H1 (cell line): ENCODE measurements around the gene ALG14. TPM values are rescaled to one million over a fixed set of nuclear protein-coding genes. Genes with fewer than 3 reads are reported as not detected.

Experiments
- CREB1 ChIP-seq: IDR thresholded peaks from 2 replicates; pipeline ENCODE4 v1.6.1; 2012; ENCODE audit warnings: inconsistent platforms
- EP300 ChIP-seq, 2 experiments: IDR thresholded peaks; 1 replicate in 1 of 2; 2 replicates in 1 of 2; pipeline ENCODE4 v1.6.1; 2011 to 2012; ENCODE audit warnings: low read depth in 2 of 2, low read length in 2 of 2, mild to moderate bottlenecking in 2 of 2, borderline replicate concordance in 1 of 2, inconsistent platforms in 1 of 2, moderate library complexity in 1 of 2
- KDM5A ChIP-seq: fragments of 200-600 bp; IDR thresholded peaks from 2 replicates; pipeline ENCODE4 v1.7.1; 2012; ENCODE audit warnings: mild to moderate bottlenecking, low read length, inconsistent platforms, mixed read lengths
- POU5F1 ChIP-seq: IDR thresholded peaks from 2 replicates; pipeline ENCODE4 v1.6.1; 2011; ENCODE audit warnings: low read depth, mild to moderate bottlenecking, low read length, moderate library complexity
- RBBP5 ChIP-seq: IDR thresholded peaks from 2 replicates; pipeline ENCODE4 v1.7.1; 2012; ENCODE audit warnings: low read depth, mild to moderate bottlenecking, inconsistent platforms, low read length, moderate library complexity, borderline replicate concordance
- SP2 ChIP-seq: IDR thresholded peaks from 2 replicates; pipeline ENCODE4 v1.6.1; 2012; ENCODE audit warnings: mild to moderate bottlenecking, low read length, inconsistent platforms
- SRF ChIP-seq: IDR thresholded peaks from 2 replicates; pipeline ENCODE4 v1.6.1; 2011; ENCODE audit warnings: mild to moderate bottlenecking, low read depth, low read length, moderate library complexity
- SUZ12 ChIP-seq: fragments of 200-600 bp; sonication (generic); IDR thresholded peaks from 2 replicates; pipeline ENCODE4 v1.6.1; 2012; ENCODE audit warnings: mild to moderate bottlenecking, inconsistent platforms, low read length, moderate library complexity, mixed read lengths
- TEAD4 ChIP-seq: IDR thresholded peaks from 2 replicates; pipeline ENCODE4 v1.6.1; 2012; ENCODE audit warnings: low read depth, low read length, inconsistent platforms, mixed read lengths
- YY1 ChIP-seq: IDR thresholded peaks from 2 replicates; pipeline ENCODE4 v1.6.1; 2011; ENCODE audit warnings: low read depth, mild to moderate bottlenecking, low read length
- polyA plus RNA-seq, 7 experiments: library from polyadenylated mRNA; depleted of rRNA in 3 of 7; stranded (reverse) in 5 of 7; unstranded in 2 of 7; fragments of >200 nt in 5 of 7; fragments of 200-250 nt in 2 of 7; gene quantifications; 1 replicate in 5 of 7; 2 replicates in 1 of 7; 4 replicates in 1 of 7; pipeline versions ENCODE4 v1.2.1 to v1.2.3, GENCODE V29; 2011 to 2013; ENCODE audit warnings: missing spikeins in 2 of 7, mixed read lengths in 2 of 7
- total RNA-seq: library from RNA; stranded (reverse); fragmentation: NEBNext Ultra II Directional; extraction: Animal tissue kit (Norgen Biotek cat#: 25700); gene quantifications from 2 replicates; pipeline ENCODE4 v1.2.1, GENCODE V29; 2021
- TF ChIP-seq, protein P1 (sequence below), 3 experiments: IDR thresholded peaks; 1 replicate in 2 of 3; 2 replicates in 1 of 3; pipeline versions ENCODE4 v1.5.1 to v1.6.1; 2011; ENCODE audit warnings: low read length in 3 of 3, mild to moderate bottlenecking in 3 of 3, inconsistent platforms in 2 of 3, low read depth in 1 of 3, moderate library complexity in 1 of 3; ENCODE audit not compliant: insufficient read depth in 1 of 3; ENCODE audit errors: control extremely low read depth in 1 of 3
- TF ChIP-seq, protein P2 (sequence below): IDR thresholded peaks from 2 replicates; pipeline ENCODE4 v1.6.1; 2011; ENCODE audit warnings: low read length, improper control_type of control experiment

The ALG14 gene
- total and polyA plus RNA-seq, 2 of the 8 experiments (the other 6 are each of a cell fraction or from before 2014, with no cell fraction given): 0.95 to 1.3 TPM

DNA sequence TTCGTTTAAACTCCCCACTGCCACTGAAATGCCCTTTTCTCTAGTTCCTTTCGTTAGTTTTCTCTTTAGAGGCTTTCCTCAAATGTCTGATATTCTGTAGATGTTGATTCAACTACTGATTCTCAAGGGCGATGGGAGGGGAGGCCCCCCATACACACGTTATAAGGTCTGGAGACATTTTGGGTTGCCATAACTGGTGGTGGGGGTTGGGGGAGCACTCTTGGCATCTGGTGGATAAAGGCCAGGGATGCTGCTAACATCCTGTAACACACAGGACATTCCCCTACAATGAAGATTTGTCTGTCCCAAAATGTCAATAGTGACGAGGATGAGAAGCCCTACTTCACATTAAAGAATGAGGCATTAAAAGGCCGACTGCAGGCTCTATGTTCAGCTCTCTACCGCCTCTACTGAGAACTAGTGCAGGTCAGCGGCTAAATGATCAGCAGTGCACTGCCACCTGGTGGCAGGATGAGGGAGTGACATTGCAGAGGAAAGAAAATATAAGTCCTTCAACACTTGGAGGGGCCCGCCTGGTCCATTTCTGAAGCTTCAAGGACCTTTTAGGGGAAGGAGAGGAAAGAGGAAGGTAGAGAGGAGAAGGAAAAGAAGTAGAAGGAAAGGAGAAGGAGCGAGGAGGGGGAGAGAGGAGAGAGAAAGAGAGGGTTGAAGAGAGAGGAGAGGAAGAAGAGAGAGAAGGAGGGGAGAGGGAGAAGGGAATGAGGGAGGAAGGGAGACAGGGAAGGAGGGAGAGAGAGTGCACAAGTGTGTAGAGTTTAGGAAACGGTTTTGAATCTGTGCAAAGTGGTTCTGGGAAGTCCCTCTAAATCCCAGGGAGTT lies 29.4 kb downstream of the ALG14 start (continued):
- TF ChIP-seq TEAD4 (no peak), EP300 (IDR thresholded peaks at IDR 0.05; ENCODE audit: borderline replicate concordance in 1 of 2, low read depth in 2 of 2, low read length in 2 of 2) (no peak), KDM5A (no peak), SRF (no peak), SP2 (no peak), YY1 (peak; percentile 42; the same call in 1 of the 2 replicates), POU5F1 (no peak), RBBP5 (no peak), CREB1 (no peak), SUZ12 (no peak)
- TF ChIP-seq, protein P1, sequence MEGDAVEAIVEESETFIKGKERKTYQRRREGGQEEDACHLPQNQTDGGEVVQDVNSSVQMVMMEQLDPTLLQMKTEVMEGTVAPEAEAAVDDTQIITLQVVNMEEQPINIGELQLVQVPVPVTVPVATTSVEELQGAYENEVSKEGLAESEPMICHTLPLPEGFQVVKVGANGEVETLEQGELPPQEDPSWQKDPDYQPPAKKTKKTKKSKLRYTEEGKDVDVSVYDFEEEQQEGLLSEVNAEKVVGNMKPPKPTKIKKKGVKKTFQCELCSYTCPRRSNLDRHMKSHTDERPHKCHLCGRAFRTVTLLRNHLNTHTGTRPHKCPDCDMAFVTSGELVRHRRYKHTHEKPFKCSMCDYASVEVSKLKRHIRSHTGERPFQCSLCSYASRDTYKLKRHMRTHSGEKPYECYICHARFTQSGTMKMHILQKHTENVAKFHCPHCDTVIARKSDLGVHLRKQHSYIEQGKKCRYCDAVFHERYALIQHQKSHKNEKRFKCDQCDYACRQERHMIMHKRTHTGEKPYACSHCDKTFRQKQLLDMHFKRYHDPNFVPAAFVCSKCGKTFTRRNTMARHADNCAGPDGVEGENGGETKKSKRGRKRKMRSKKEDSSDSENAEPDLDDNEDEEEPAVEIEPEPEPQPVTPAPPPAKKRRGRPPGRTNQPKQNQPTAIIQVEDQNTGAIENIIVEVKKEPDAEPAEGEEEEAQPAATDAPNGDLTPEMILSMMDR (IDR thresholded peaks at IDR 0.05; ENCODE audit: control extremely low read depth in 1 of 3, insufficient read depth in 1 of 3, low read depth in 1 of 3, low read length in 3 of 3): peak; percentile 92 to 100 (median 99)
- TF ChIP-seq, protein P2, sequence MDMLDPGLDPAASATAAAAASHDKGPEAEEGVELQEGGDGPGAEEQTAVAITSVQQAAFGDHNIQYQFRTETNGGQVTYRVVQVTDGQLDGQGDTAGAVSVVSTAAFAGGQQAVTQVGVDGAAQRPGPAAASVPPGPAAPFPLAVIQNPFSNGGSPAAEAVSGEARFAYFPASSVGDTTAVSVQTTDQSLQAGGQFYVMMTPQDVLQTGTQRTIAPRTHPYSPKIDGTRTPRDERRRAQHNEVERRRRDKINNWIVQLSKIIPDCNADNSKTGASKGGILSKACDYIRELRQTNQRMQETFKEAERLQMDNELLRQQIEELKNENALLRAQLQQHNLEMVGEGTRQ: no peak
